ENCODE data around the gene FEN1. TPM values are rescaled to one million over a fixed set of nuclear protein-coding genes. Genes with fewer than 3 reads are reported as not detected.
A peak's percentile ranks its signal among the peaks of the same experiment; 100 is the strongest.

The FEN1 gene
- total and polyA plus RNA-seq, 3 experiments from 2014 or later, result 15.4 to 121 (median 112) TPM

DNA sequence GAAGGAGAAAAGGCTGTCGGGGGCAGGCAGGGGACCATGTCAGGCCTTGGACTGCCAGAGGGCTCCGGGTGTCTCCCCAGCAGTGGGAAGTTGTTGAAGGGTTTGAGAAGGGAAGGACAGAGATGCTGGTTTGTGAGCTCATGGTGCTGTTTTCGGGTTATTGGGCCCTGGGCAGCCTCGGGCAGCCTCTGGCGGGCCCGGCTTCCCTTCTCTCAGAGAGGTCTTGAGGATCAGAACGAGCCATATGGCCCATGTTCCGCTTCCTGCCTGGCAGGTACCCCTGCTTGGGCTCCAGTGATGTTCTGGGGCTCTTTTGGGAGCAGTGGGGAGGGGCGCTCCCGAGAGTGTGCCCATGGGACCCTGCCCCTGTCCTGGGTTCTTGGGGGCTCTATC is 30.5 kb upstream of the FEN1 start:
- H3K27ac Mint-ChIP-seq, result no peak overlapping the region
- Histone ChIP-seq H3K9me3 (ENCODE audit: low read length) (no peaks in the 10 kb centered on the region), H3K4me1 (ENCODE audit: insufficient read depth, low read length) (no peaks in the 10 kb centered on the region), H3K27ac (ENCODE audit: low read depth, low read length) (no peak overlapping the region), H3K36me3 (ENCODE audit: insufficient read depth, low read length) (no peaks in the 10 kb centered on the region), H3K27me3 (ENCODE audit: insufficient read depth, low read length, poor library complexity, severe bottlenecking) (no peaks in the 10 kb centered on the region), H3K4me3 (ENCODE audit: low read length) (no peak overlapping the region)
- H3K9me3 Mint-ChIP-seq, result no peaks in the 10 kb centered on the region
- no peak for DNase-seq
- ChIA-PET POLR2A (no interaction called here), CTCF (no interaction called here)
- no peaks in the 10 kb centered on the region for H3K36me3 Mint-ChIP-seq
- no peaks in the 10 kb centered on the region for H3K4me1 Mint-ChIP-seq
- peaks cover 2 to 10% of the 10 kb centered on the region in 2 donors for H3K27me3 Mint-ChIP-seq
- H3K4me3 Mint-ChIP-seq, result no peak overlapping the region

DNA sequence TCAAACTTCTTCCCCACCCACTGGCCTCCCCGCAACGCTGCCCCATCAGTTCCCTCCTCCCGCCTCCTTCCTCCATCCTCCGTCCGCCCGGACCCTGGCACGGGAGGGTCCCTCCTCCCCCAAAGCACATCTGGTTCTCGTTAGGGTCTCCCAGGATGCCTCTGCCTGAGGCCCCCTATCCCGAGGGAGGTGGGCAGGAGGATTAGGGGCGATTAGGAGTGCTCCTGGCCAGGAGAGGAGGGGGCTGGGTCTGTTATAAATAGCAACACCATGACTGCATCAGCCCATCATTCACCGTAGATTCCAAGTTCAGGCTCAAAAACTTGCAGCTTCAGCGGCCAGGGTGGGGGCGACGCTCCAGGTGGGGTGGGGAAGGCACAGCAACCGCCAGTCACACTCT is 29.9 kb upstream of the FEN1 start:
- ChIA-PET CTCF (no interaction called here), POLR2A (no interaction called here)
- H3K27ac Mint-ChIP-seq, result no peak overlapping the region
- peaks cover 2 to 10% of the 10 kb centered on the region in 2 donors for H3K27me3 Mint-ChIP-seq
- Histone ChIP-seq H3K4me3 (ENCODE audit: low read length) (no peak overlapping the region), H3K27me3 (ENCODE audit: insufficient read depth, low read length, poor library complexity, severe bottlenecking) (no peaks in the 10 kb centered on the region), H3K4me1 (ENCODE audit: insufficient read depth, low read length) (no peaks in the 10 kb centered on the region), H3K27ac (ENCODE audit: low read depth, low read length) (no peak overlapping the region), H3K36me3 (ENCODE audit: insufficient read depth, low read length) (no peaks in the 10 kb centered on the region), H3K9me3 (ENCODE audit: low read length) (no peaks in the 10 kb centered on the region)
- H3K36me3 Mint-ChIP-seq, result no peaks in the 10 kb centered on the region
- H3K9me3 Mint-ChIP-seq, result no peaks in the 10 kb centered on the region
- no peak overlapping the region for H3K4me3 Mint-ChIP-seq
- no peaks in the 10 kb centered on the region for H3K4me1 Mint-ChIP-seq
- DNase-seq, result no peak

DNA sequence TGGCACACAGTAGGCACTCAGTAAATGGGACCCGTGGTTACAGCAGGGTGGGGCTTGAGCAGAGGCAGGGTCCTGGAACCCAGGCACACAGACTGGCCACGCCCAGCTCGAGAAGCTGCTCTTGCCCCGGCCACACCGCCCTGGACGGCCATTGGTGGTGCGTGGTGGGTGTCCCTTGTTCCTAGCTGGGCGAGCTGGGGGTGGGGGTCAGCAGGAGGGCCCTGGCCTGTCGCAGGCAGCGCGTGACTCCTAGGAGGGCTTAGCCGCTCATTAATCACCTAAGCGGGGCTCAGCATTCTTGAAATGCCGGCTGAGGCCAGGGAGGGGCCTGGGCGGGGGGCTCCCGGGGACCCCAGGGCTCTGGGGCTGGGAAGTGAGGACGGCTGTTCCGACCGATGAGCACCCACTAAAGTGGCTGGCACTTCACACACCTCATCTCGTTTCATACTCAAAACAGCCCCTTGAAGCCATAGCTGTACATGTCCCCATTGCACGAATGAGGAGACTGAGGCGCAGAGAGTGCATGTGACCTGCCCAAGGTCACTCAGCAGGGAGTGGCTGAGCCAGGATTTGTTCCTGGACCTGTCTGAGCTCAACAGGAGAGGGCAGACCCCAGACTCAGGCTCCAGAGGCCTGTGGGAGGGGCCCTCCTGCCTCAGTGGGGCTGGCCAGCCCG is 28.6 kb upstream of the FEN1 start:
- Mint-ChIP-seq H3K4me3 (no peak overlapping the region), H3K36me3 (no peaks in the 10 kb centered on the region), H3K4me1 (no peaks in the 10 kb centered on the region), H3K27ac (no peak overlapping the region), H3K27me3 (peaks cover 2 to 10% of the 10 kb centered on the region in 2 donors), H3K9me3 (no peaks in the 10 kb centered on the region)
- H3K4me1 ChIP-seq (ENCODE audit: insufficient read depth, low read length), result no peaks in the 10 kb centered on the region
- H3K9me3 ChIP-seq (ENCODE audit: low read length), result no peaks in the 10 kb centered on the region
- POLR2A ChIA-PET, result interaction anchor here (0.7 kb wide), 1 partner anchor 8 kb away, joined by 5 read pairs; no protein-coding TSS in a partner anchor
- CTCF ChIA-PET, result no interaction called here
- no peak for DNase-seq
- no peak overlapping the region for H3K27ac ChIP-seq (ENCODE audit: low read depth, low read length)
- no peaks in the 10 kb centered on the region for H3K27me3 ChIP-seq (ENCODE audit: insufficient read depth, low read length, poor library complexity, severe bottlenecking)
- no peak overlapping the region for H3K4me3 ChIP-seq (ENCODE audit: low read length)
- no peaks in the 10 kb centered on the region for H3K36me3 ChIP-seq (ENCODE audit: insufficient read depth, low read length)

DNA sequence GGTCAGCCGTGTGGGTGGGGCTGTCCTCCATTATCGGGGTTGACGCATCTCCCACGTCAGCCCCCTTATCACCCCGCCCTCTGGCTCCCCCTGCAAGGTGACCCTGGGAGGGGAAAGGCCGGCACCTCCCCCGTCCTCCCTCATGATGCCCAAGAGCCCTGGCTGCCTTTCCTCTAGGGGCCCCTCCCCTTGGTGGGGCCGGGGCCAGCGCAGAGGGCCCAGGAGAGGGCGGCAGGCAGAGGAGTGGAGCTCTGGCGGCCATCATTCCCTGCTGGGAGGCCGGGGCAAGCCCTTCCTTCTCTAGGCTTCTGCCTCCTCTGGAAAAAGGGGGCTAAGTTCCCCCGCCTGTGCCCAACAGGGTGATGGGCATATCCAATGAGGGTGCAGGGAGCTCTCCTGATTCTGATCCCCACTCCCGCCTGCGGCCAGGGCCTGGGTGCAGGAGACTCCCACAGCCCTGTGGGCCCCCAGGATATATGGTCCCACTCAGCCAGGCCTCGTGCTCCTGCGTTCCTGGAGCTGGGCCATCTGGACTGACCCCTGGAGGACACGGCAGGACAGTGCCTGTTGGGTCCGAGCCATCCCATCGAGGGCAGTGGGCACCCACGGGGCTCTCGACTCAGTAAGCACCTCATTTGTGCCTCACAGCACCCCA is 28.0 kb upstream of the FEN1 start:
- H3K9me3 Mint-ChIP-seq, result no peaks in the 10 kb centered on the region
- no peaks in the 10 kb centered on the region for H3K36me3 Mint-ChIP-seq
- ChIA-PET CTCF (no interaction called here), POLR2A (no interaction called here)
- H3K27ac Mint-ChIP-seq, result no peak overlapping the region
- no peak overlapping the region for H3K27ac ChIP-seq (ENCODE audit: low read depth, low read length)
- no peak for DNase-seq
- no peak overlapping the region for H3K4me3 ChIP-seq (ENCODE audit: low read length)
- H3K4me3 Mint-ChIP-seq, result no peak overlapping the region
- peaks cover 2 to 10% of the 10 kb centered on the region in 2 donors for H3K27me3 Mint-ChIP-seq
- no peaks in the 10 kb centered on the region for H3K4me1 Mint-ChIP-seq
- no peaks in the 10 kb centered on the region for H3K36me3 ChIP-seq (ENCODE audit: insufficient read depth, low read length)
- H3K9me3 ChIP-seq (ENCODE audit: low read length), result no peaks in the 10 kb centered on the region
- H3K27me3 ChIP-seq (ENCODE audit: insufficient read depth, low read length, poor library complexity, severe bottlenecking), result no peaks in the 10 kb centered on the region
- no peaks in the 10 kb centered on the region for H3K4me1 ChIP-seq (ENCODE audit: insufficient read depth, low read length)

DNA sequence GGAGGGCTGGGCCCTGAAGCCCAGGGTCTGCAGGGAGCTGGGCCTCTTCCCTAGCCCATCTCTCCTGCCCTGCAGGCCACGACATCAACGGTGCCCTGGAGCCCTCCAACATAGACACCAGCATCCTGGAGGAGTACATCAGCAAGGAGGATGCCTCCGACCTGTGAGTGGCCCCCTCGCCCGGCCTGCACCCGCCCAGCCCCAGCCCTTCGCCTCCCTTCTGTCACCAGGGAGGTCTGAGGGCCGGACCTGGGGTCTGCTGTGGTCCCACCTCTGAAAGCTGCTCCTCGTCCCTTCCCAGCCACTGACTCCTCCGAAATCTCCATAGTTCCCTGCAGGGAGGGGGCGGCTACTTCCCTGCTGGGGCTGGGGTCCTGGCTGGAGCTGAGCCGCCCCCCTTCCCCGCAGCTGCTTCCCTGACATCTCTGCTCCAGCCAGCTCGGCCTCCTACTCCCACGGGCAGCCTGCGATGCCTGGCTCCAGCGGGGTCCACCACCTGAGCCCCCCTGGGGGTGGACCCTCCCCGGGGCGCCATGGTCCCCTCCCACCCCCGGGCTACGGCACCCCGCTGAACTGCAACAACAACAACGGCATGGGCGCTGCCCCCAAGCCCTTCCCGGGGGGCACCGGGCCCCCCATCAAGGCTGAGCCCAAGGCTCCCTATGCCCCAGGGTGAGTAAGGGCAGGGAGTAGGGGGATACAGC is 27.0 kb upstream of the FEN1 start:
- Mint-ChIP-seq H3K4me3 (no peak overlapping the region), H3K27me3 (peaks cover 2 to 10% of the 10 kb centered on the region in 2 donors), H3K9me3 (no peaks in the 10 kb centered on the region), H3K36me3 (no peaks in the 10 kb centered on the region), H3K27ac (no peak overlapping the region), H3K4me1 (no peaks in the 10 kb centered on the region)
- no peak overlapping the region for H3K27ac ChIP-seq (ENCODE audit: low read depth, low read length)
- no peak for DNase-seq
- H3K9me3 ChIP-seq (ENCODE audit: low read length), result no peaks in the 10 kb centered on the region
- H3K27me3 ChIP-seq (ENCODE audit: insufficient read depth, low read length, poor library complexity, severe bottlenecking), result no peaks in the 10 kb centered on the region
- POLR2A ChIA-PET, result no interaction called here
- H3K4me3 ChIP-seq (ENCODE audit: low read length), result no peak overlapping the region
- no peaks in the 10 kb centered on the region for H3K4me1 ChIP-seq (ENCODE audit: insufficient read depth, low read length)
- CTCF ChIA-PET, result no interaction called here
- H3K36me3 ChIP-seq (ENCODE audit: insufficient read depth, low read length), result no peaks in the 10 kb centered on the region

DNA sequence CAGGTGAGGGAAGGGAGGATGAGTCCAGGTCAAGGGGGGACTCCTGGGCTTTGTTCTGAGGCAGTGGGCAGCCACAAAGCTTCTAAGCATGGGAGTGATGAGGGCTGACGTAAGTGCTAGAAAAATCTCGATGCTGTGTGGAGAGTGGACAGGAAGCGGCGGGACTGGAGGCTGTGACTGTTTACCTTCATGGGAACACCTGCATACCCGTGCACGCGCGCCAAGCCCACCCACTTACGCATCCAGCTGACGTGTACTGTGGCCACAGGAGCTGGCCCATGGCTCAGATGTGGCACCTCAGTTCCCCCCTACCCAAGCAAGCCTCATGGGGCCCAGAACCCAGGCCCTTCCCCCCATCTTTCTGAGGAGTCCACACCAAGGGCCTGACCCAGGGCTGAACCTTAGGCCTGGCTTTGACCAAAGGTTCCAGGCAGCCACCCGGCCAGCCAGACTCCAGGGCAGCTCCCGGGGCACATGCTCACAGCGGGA is 26.3 kb upstream of the FEN1 start:
- peak overlapping the region in 1 of 8 donors; percentile 91 for H3K27ac Mint-ChIP-seq
- POLR2A ChIA-PET, result no interaction called here
- CTCF ChIA-PET, result interaction anchor here (1.9 kb wide), 1 partner anchor 31 kb away, joined by 5 read pairs; no protein-coding TSS in a partner anchor

DNA sequence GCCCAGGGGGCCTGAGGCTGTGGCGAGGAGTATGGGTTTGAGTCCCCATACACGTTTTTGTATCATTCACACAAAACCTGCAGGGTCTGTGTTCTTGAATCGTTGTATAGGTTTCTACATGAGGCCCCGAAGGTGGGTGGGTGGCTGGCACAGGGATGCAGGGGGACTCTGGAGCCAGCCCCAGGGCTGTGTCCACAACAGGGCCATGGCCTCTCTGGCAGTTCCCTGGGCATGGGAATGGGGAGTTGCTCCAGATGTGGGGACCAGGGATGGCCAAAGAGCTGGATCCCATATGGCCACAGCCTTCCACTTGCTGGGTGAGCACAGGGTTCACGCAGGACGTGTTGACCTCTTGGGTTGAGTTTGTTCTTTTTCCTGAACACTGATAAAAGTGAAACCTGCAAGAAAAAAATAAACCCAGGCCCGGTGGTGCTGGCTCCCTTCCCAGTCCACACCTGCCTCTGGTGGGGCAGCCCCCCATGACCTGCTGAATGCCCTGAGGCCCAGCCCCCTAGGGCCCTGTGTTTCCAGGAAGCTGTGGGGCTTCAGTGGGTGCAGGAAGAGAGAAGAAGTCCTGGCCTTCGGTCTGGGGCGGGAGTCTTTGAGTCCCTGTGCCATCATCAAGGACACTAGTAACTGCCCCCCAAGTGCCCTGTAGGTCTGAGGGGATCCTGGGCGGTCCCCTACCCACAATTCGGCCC is 24.2 kb upstream of the FEN1 start:
- H3K27me3 Mint-ChIP-seq, result peaks cover 0 to 2% of the 10 kb centered on the region in 2 donors
- H3K36me3 Mint-ChIP-seq, result no peaks in the 10 kb centered on the region
- DNase-seq, result no peak
- H3K9me3 Mint-ChIP-seq, result no peaks in the 10 kb centered on the region
- H3K9me3 ChIP-seq (ENCODE audit: low read length), result no peaks in the 10 kb centered on the region
- peaks cover 5% of the 10 kb centered on the region for H3K4me1 ChIP-seq (ENCODE audit: insufficient read depth, low read length)
- H3K4me3 Mint-ChIP-seq, result no peak overlapping the region
- no peak overlapping the region for H3K4me3 ChIP-seq (ENCODE audit: low read length)
- POLR2A ChIA-PET, result no interaction called here
- no peak overlapping the region for H3K27ac ChIP-seq (ENCODE audit: low read depth, low read length)
- no peaks in the 10 kb centered on the region for H3K36me3 ChIP-seq (ENCODE audit: insufficient read depth, low read length)
- peak overlapping the region in 2 of 8 donors; percentile 10 to 47 for H3K27ac Mint-ChIP-seq
- peaks cover 0 to 1% (median 0%) of the 10 kb centered on the region in 3 donors for H3K4me1 Mint-ChIP-seq
- CTCF ChIA-PET, result interaction anchor here (1.9 kb wide), 1 partner anchor 29 kb away, joined by 5 read pairs; no protein-coding TSS in a partner anchor
- H3K27me3 ChIP-seq (ENCODE audit: insufficient read depth, low read length, poor library complexity, severe bottlenecking), result no peaks in the 10 kb centered on the region

More for the DNA sequence above, 26.3 kb upstream of the FEN1 start:
- Histone ChIP-seq H3K36me3 (ENCODE audit: insufficient read depth, low read length) (no peaks in the 10 kb centered on the region), H3K4me3 (ENCODE audit: low read length) (no peak overlapping the region), H3K9me3 (ENCODE audit: low read length) (no peaks in the 10 kb centered on the region), H3K4me1 (ENCODE audit: insufficient read depth, low read length) (no peaks in the 10 kb centered on the region), H3K27ac (ENCODE audit: low read depth, low read length) (no peak overlapping the region), H3K27me3 (ENCODE audit: insufficient read depth, low read length, poor library complexity, severe bottlenecking) (no peaks in the 10 kb centered on the region)
- Mint-ChIP-seq H3K4me3 (no peak overlapping the region), H3K9me3 (no peaks in the 10 kb centered on the region), H3K27me3 (peaks cover 2 to 10% of the 10 kb centered on the region in 2 donors), H3K4me1 (no peaks in the 10 kb centered on the region), H3K36me3 (no peaks in the 10 kb centered on the region)
- no peak for DNase-seq

All from CD8-positive, alpha-beta memory T cell (primary cell).